Small intestine (tissue), 7 donors: ENCODE measurements around the gene ABTB2. TPM values are rescaled to one million over a fixed set of nuclear protein-coding genes. Genes with fewer than 3 reads are reported as not detected.
"Not testable (repeated sequence)": the region's sequence is repeated elsewhere in the genome, so short reads cannot be mapped to it uniquely, and the experiment has no call there.

ENCODE experiments used
- DNase-seq, 2 donors: peaks; one replicate each; pipeline versions ENCODE4 v3.0.0 to v3.0.0-alpha.2; 2013
- FAIRE-seq: peaks from 2 replicates; lab custom pipeline; 2012; peaks lifted over from hg19 to GRCh38; lab: Jason Lieb, UNC
- H3K27ac ChIP-seq, 3 donors: one replicate each; pipeline ENCODE4 v1.5.1; 2013; ENCODE audit warnings: low read length in 2 of 3, mild to moderate bottlenecking in 2 of 3, control low read depth in 1 of 3, inconsistent platforms in 1 of 3, low read depth in 1 of 3, moderate library complexity in 1 of 3
- H3K27me3 ChIP-seq, 3 donors: one replicate each; pipeline ENCODE4 v1.6.1; 2013; ENCODE audit warnings: low read length in 3 of 3, inconsistent platforms in 1 of 3; ENCODE audit not compliant: control insufficient read depth in 3 of 3, insufficient read depth in 3 of 3
- H3K36me3 ChIP-seq, 3 donors: one replicate each; pipeline ENCODE4 v1.6.1; 2013; ENCODE audit warnings: low read length in 3 of 3, inconsistent platforms in 1 of 3, low read depth in 1 of 3, mild to moderate bottlenecking in 1 of 3, moderate library complexity in 1 of 3; ENCODE audit not compliant: control insufficient read depth in 3 of 3, insufficient read depth in 2 of 3
- H3K4me1 ChIP-seq, 3 donors: one replicate each; pipeline ENCODE4 v1.6.1; 2013; ENCODE audit warnings: low read length in 2 of 3, inconsistent platforms in 1 of 3, low read depth in 1 of 3, mild to moderate bottlenecking in 1 of 3, moderate library complexity in 1 of 3; ENCODE audit not compliant: control insufficient read depth in 3 of 3, insufficient read depth in 2 of 3
- H3K4me3 ChIP-seq, 3 donors: one replicate each; pipeline ENCODE4 v1.5.1; 2013; ENCODE audit warnings: low read length in 3 of 3, control low read depth in 1 of 3, inconsistent platforms in 1 of 3, low read depth in 1 of 3, mild to moderate bottlenecking in 1 of 3, moderate library complexity in 1 of 3
- H3K9me3 ChIP-seq, 2 donors: one replicate each; pipeline ENCODE4 v1.6.1; 2013; ENCODE audit warnings: low read depth in 1 of 2, low read length in 1 of 2; ENCODE audit not compliant: control insufficient read depth in 2 of 2, insufficient read depth in 1 of 2
- WGBS, 3 donors: extraction: QIAGEN DNeasy Blood & Tissue Kit; methylation state at CpG; one replicate each; pipeline ENCODE4 v1.1.7; 2013; 5-methylcytosine and 5-hydroxymethylcytosine counted together
- polyA plus RNA-seq, 4 donors: library from polyadenylated mRNA; stranded (reverse) in 3 of 4; unstranded in 1 of 4; fragments of 200-250 nt in 3 of 4; fragments of 120-200 nt in 1 of 4; gene quantifications; one replicate each; pipeline versions ENCODE4 v1.2.1 to v1.2.3, GENCODE V29; 2013
- donor health status: healthy with polysubstance abuse.
- donor health status: control.
- donor health status: control.
- donor health status: Bipolar disorder and iron deficiency.
- donor health status: healthy.

ABTB2 gene
- polyA plus RNA-seq, 4 donors = 0.64 to 25.1 (median 13.5) TPM

GRCh38 chr11:34180814-34181165 lies 177.0 kb downstream of the ABTB2 start:
- not testable (repeated sequence) for H3K4me3 ChIP-seq, H3K4me1 ChIP-seq, H3K36me3 ChIP-seq, H3K9me3 ChIP-seq, H3K27ac ChIP-seq, H3K27me3 ChIP-seq, DNase-seq, FAIRE-seq
- WGBS, 3 donors = 77 to 95% (median 81%) methylated on average over 5 of the region's 5 CpGs

GRCh38 chr11:34180040-34180813 lies 177.6 kb downstream of the ABTB2 start:
- WGBS, 3 donors = 65 to 78% (median 72%) methylated on average over 6 of the region's 6 CpGs
- Histone ChIP-seq H3K36me3 (no peaks in the 10 kb centered on the region), H3K27me3 (no peaks in the 10 kb centered on the region), H3K4me3 (no peak overlapping the region), H3K4me1 (no peaks in the 10 kb centered on the region), H3K27ac (no peak overlapping the region), H3K9me3 (no peaks in the 10 kb centered on the region)
- FAIRE-seq = no peak
- DNase-seq = no peak

- peaks cover 0 to 3% (median 0%) of the 10 kb centered on the region in 3 donors for H3K4me1 ChIP-seq
- no peak overlapping the region for H3K4me3 ChIP-seq
- DNase-seq = no peak
- WGBS, 3 donors = 88 to 92% (median 89%) methylated on average over 9 of the region's 9 CpGs
- H3K27me3 ChIP-seq = peaks cover 0 to 2% (median 0%) of the 10 kb centered on the region in 3 donors
- no peaks in the 10 kb centered on the region for H3K9me3 ChIP-seq
- no peak for FAIRE-seq
- H3K27ac ChIP-seq = no peak overlapping the region
- H3K36me3 ChIP-seq = no peaks in the 10 kb centered on the region
These were observed 178.7 kb downstream of the ABTB2 start for GRCh38 chr11:34179026-34179675.

- no peaks in the 10 kb centered on the region for H3K9me3 ChIP-seq
- peaks cover 0 to 7% (median 0%) of the 10 kb centered on the region in 3 donors for H3K27me3 ChIP-seq
- no peak overlapping the region for H3K27ac ChIP-seq
- DNase-seq (no peak), FAIRE-seq (no peak)
- no peaks in the 10 kb centered on the region for H3K36me3 ChIP-seq
- 91 to 95% (median 93%) methylated on average over 10 of the region's 10 CpGs for WGBS, 3 donors
- H3K4me1 ChIP-seq = peaks cover 0 to 3% (median 0%) of the 10 kb centered on the region in 3 donors
- H3K4me3 ChIP-seq = no peak overlapping the region
These were observed 179.5 kb downstream of the ABTB2 start for GRCh38 chr11:34178209-34178821.

GRCh38 chr11:34176751-34177209 lies 181.0 kb downstream of the ABTB2 start:
- Histone ChIP-seq H3K27me3 (peaks cover 0 to 10% (median 0%) of the 10 kb centered on the region in 3 donors), H3K36me3 (peaks cover 0 to 4% (median 0%) of the 10 kb centered on the region in 3 donors), H3K27ac (no peak overlapping the region), H3K4me1 (peaks cover 0 to 3% (median 0%) of the 10 kb centered on the region in 3 donors), H3K9me3 (no peaks in the 10 kb centered on the region), H3K4me3 (no peak overlapping the region)
- DNase-seq = no peak
- FAIRE-seq = no peak
- WGBS, 3 donors = 15 to 34% (median 16%) methylated on average over 2 of the region's 2 CpGs

- no peak overlapping the region for H3K4me3 ChIP-seq
- peaks cover 0 to 8% (median 0%) of the 10 kb centered on the region in 3 donors for H3K36me3 ChIP-seq
- WGBS, 3 donors = 76 to 83% (median 82%) methylated on average over 7 of the region's 7 CpGs
- no peaks in the 10 kb centered on the region for H3K9me3 ChIP-seq
- H3K27ac ChIP-seq = no peak overlapping the region
- peaks cover 0 to 3% (median 0%) of the 10 kb centered on the region in 3 donors for H3K4me1 ChIP-seq
- peaks cover 0 to 13% (median 0%) of the 10 kb centered on the region in 3 donors for H3K27me3 ChIP-seq
- DNase-seq (no peak), FAIRE-seq (no peak)
These were observed 182.4 kb downstream of the ABTB2 start for GRCh38 chr11:34175284-34176019.

- peaks cover 0 to 15% (median 0%) of the 10 kb centered on the region in 3 donors for H3K27me3 ChIP-seq
- H3K4me1 ChIP-seq = peaks cover 0 to 3% (median 0%) of the 10 kb centered on the region in 3 donors
- FAIRE-seq (no peak), DNase-seq (peak; percentile 77 to 85)
- peaks cover 0 to 9% (median 0%) of the 10 kb centered on the region in 3 donors for H3K36me3 ChIP-seq
- H3K9me3 ChIP-seq = no peaks in the 10 kb centered on the region
- WGBS, 3 donors = 13 to 18% (median 16%) methylated on average over 32 to 33 of the region's 33 CpGs
- no peak overlapping the region for H3K4me3 ChIP-seq
- H3K27ac ChIP-seq = no peak overlapping the region
These were observed 183.3 kb downstream of the ABTB2 start for GRCh38 chr11:34174412-34175041.
